Measurements from ENCODE around the gene ADAMTS3. TPM values are rescaled to one million over a fixed set of nuclear protein-coding genes. Genes with fewer than 3 reads are reported as not detected.
"Not testable (repeated sequence)": the region's sequence is repeated elsewhere in the genome, so short reads cannot be mapped to it uniquely, and the experiment has no call there.

Gene ADAMTS3
- total RNA-seq, 2 donors from 2014 or later, result not detected

DNA sequence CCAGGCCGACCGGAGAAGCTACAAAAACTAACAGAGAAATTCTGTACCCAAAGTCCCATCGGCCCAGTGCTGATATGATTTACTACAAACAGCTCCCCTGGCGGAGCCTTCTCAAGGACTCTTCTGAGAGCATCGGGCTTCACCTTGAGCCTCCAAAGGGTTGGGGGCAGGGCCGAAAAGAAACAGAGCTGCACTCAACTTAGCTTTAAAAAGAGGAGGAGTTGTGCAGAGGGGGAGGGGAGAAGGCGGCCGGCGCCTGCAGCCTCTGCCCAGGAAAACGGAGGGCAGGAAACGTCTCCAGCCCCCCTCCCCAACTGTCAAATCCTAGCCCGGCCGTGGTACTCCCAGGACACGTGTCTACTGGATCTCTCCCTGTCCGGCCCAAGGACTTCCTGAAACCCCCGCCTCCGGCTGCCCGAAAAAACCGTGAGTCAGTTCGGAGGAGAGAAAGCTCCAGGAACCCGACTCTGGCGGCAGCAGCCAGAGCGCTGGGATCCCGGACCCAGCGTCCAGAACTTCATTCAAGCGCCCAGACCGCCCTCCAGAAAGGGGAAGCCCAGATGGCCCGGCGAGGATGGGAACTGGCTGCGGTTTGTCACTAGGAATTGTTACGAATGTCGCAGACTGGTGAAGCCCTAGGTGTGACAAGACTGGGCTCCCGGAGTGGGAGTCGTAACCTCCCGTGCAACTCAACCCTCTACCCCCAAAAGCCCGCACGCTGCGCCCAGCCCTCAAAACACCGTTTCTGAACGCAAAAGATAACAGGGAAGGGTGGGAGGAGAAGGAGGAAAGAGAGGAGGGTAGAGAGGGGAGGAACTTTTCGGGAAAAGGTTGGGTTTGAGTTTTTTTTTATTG lies 973 bp downstream of the ADAMTS3 start:
- DNase-seq (peak; percentile 8 to 24), ATAC-seq (replicated peaks in 1 of 2) (peak; percentile 63 to 74)
- peaks cover 23% of the 10 kb centered on the region for H3K4me1 Mint-ChIP-seq (ENCODE audit: low read depth)
- peak overlapping the region; percentile 69 to 90 for H3K4me3 Mint-ChIP-seq
- peaks cover 0 to 3% of the 10 kb centered on the region in 2 donors for H3K36me3 Mint-ChIP-seq (ENCODE audit: insufficient read depth in 2 of 2)
- H3K9me3 Mint-ChIP-seq, result no peaks in the 10 kb centered on the region
- H3K27me3 Mint-ChIP-seq (ENCODE audit: low read depth), result peaks cover 49% of the 10 kb centered on the region
- H3K27ac Mint-ChIP-seq, result no peak overlapping the region

DNA sequence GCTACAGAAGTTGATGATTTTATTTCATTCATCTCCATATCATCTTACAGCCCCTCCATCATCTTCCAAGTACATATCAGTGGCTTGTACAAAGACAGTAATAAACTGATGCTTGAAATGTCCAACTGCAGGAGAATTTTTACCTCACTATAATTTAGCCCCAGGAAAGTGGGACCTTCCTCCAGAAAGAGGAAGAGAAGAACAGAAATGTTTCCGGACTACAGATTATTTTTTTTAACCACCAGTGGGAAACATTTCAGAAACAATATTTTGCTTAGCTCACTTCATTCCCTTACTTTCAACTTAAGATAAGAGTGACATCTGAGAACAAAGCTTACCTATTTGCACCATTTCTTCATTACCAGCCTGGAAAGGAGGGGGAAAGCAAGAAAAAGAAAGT lies 2.0 kb downstream of the ADAMTS3 start:
- Mint-ChIP-seq H3K4me1 (ENCODE audit: low read depth) (peaks cover 23% of the 10 kb centered on the region), H3K36me3 (ENCODE audit: insufficient read depth in 2 of 2) (peaks cover 0 to 3% of the 10 kb centered on the region in 2 donors), H3K9me3 (no peaks in the 10 kb centered on the region), H3K27ac (no peak overlapping the region), H3K4me3 (peak overlapping the region; percentile 69 to 90), H3K27me3 (ENCODE audit: low read depth) (peaks cover 47% of the 10 kb centered on the region)
- ATAC-seq (replicated peaks in 1 of 2) (no peak), DNase-seq (no peak)

- H3K4me3 Mint-ChIP-seq, result no peak overlapping the region
Observed at GRCh38 chr4:72566464-72566972, 2.5 kb downstream of the ADAMTS3 start.

GRCh38 chr4:72564789-72565188 lies 4.2 kb downstream of the ADAMTS3 start:
- DNase-seq (no peak), ATAC-seq (replicated peaks in 1 of 2) (no peak)
- H3K4me1 Mint-ChIP-seq (ENCODE audit: low read depth), result peaks cover 20% of the 10 kb centered on the region
- H3K27ac Mint-ChIP-seq, result no peak overlapping the region
- no peaks in the 10 kb centered on the region for H3K9me3 Mint-ChIP-seq
- H3K4me3 Mint-ChIP-seq, result no peak overlapping the region
- H3K27me3 Mint-ChIP-seq (ENCODE audit: low read depth), result peaks cover 27% of the 10 kb centered on the region
- H3K36me3 Mint-ChIP-seq (ENCODE audit: insufficient read depth in 2 of 2), result peaks cover 0 to 1% of the 10 kb centered on the region in 2 donors

More at GRCh38 chr4:72566464-72566972, 2.5 kb downstream of the ADAMTS3 start:
- H3K27me3 Mint-ChIP-seq (ENCODE audit: low read depth), result peaks cover 42% of the 10 kb centered on the region
- no peak for DNase-seq
- no peaks in the 10 kb centered on the region for H3K9me3 Mint-ChIP-seq
- ATAC-seq (replicated peaks in 1 of 2), result no peak
- H3K4me1 Mint-ChIP-seq (ENCODE audit: low read depth), result peaks cover 23% of the 10 kb centered on the region
- H3K36me3 Mint-ChIP-seq (ENCODE audit: insufficient read depth in 2 of 2), result peaks cover 0 to 3% of the 10 kb centered on the region in 2 donors
- H3K27ac Mint-ChIP-seq, result no peak overlapping the region

- Mint-ChIP-seq H3K9me3 (no peaks in the 10 kb centered on the region), H3K4me1 (ENCODE audit: low read depth) (peaks cover 19% of the 10 kb centered on the region)
Observed at GRCh38 chr4:72564184-72564583, 4.8 kb downstream of the ADAMTS3 start.

GRCh38 chr4:72558655-72559054 lies 10.4 kb downstream of the ADAMTS3 start:
- no peak for DNase-seq
- Mint-ChIP-seq H3K27ac (no peak overlapping the region), H3K4me1 (ENCODE audit: low read depth) (no peaks in the 10 kb centered on the region), H3K9me3 (no peaks in the 10 kb centered on the region), H3K27me3 (ENCODE audit: low read depth) (peaks cover 6% of the 10 kb centered on the region), H3K36me3 (ENCODE audit: insufficient read depth in 2 of 2) (no peaks in the 10 kb centered on the region), H3K4me3 (no peak overlapping the region)
- no peak for ATAC-seq (replicated peaks in 1 of 2)

More at GRCh38 chr4:72564184-72564583, 4.8 kb downstream of the ADAMTS3 start:
- DNase-seq (no peak), ATAC-seq (replicated peaks in 1 of 2) (no peak)
- H3K36me3 Mint-ChIP-seq (ENCODE audit: insufficient read depth in 2 of 2), result no peaks in the 10 kb centered on the region
- H3K27me3 Mint-ChIP-seq (ENCODE audit: low read depth), result peaks cover 25% of the 10 kb centered on the region
- no peak overlapping the region for H3K4me3 Mint-ChIP-seq
- H3K27ac Mint-ChIP-seq, result no peak overlapping the region

DNA sequence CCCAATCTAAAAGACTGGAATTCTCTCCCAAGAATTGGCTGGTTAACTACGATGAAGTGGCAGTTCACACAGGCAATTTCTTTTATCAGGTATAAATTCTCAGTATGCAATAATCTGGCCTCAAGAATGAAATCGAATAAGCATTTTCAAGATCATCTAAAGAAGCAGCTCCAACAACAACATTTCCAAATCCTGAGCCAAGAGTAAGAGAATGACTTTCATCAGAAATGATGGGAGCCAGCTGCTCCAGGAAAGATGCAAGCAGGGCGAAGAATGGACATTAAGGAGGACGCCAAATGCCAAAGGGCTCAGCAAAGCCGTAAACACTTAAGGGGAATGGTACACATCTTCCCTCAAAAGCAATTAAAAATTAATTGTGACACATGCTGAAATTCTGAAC lies 12.0 kb downstream of the ADAMTS3 start:
- DNase-seq (no peak), ATAC-seq (replicated peaks in 1 of 2) (no peak)
- H3K9me3 Mint-ChIP-seq, result no peaks in the 10 kb centered on the region
- H3K4me1 Mint-ChIP-seq (ENCODE audit: low read depth), result no peaks in the 10 kb centered on the region
- no peak overlapping the region for H3K27ac Mint-ChIP-seq
- no peaks in the 10 kb centered on the region for H3K36me3 Mint-ChIP-seq (ENCODE audit: insufficient read depth in 2 of 2)
- peaks cover 6% of the 10 kb centered on the region for H3K27me3 Mint-ChIP-seq (ENCODE audit: low read depth)
- no peak overlapping the region for H3K4me3 Mint-ChIP-seq

DNA sequence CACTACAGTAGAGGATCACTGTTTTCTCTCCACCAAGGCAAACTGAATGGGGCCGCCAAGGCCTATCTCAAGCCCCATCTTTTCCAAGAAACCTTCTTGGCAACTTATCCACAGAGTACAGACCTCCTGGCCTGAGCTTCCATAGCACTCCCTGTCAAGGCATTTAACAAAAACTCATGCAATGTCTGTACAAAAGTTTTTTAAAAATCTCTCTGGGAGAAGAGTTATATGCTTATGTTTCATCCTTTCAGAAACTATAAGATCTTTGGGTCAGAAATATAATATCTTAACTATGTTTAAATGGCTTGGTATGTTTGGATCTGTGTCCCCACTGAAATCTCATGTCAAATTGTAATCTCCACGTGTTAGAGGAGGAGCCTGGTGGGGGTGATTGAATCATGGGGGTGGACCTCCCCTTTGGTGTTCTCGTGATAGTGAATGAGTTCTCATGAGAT lies 13.6 kb downstream of the ADAMTS3 start:
- Mint-ChIP-seq H3K4me1 (ENCODE audit: low read depth) (no peaks in the 10 kb centered on the region), H3K36me3 (ENCODE audit: insufficient read depth in 2 of 2) (no peaks in the 10 kb centered on the region), H3K9me3 (no peaks in the 10 kb centered on the region), H3K27me3 (ENCODE audit: low read depth) (peaks cover 6% of the 10 kb centered on the region), H3K27ac (no peak overlapping the region), H3K4me3 (no peak overlapping the region)
- ATAC-seq (replicated peaks in 1 of 2) (no peak), DNase-seq (no peak)

- Mint-ChIP-seq H3K4me1 (ENCODE audit: low read depth) (no peaks in the 10 kb centered on the region), H3K4me3 (no peak overlapping the region)
Observed at GRCh38 chr4:72553540-72554337, 15.3 kb downstream of the ADAMTS3 start.

GRCh38 chr4:72552447-72552846 lies 16.6 kb downstream of the ADAMTS3 start:
- H3K27ac Mint-ChIP-seq, result no peak overlapping the region
- no peaks in the 10 kb centered on the region for H3K36me3 Mint-ChIP-seq (ENCODE audit: insufficient read depth in 2 of 2)
- no peaks in the 10 kb centered on the region for H3K4me1 Mint-ChIP-seq (ENCODE audit: low read depth)
- no peaks in the 10 kb centered on the region for H3K9me3 Mint-ChIP-seq
- ATAC-seq (replicated peaks in 1 of 2), result no peak
- no peak overlapping the region for H3K4me3 Mint-ChIP-seq
- no peaks in the 10 kb centered on the region for H3K27me3 Mint-ChIP-seq (ENCODE audit: low read depth)
- no peak for DNase-seq

More at GRCh38 chr4:72553540-72554337, 15.3 kb downstream of the ADAMTS3 start:
- ATAC-seq (replicated peaks in 1 of 2) (no peak), DNase-seq (no peak)
- peaks cover 5% of the 10 kb centered on the region for H3K27me3 Mint-ChIP-seq (ENCODE audit: low read depth)
- H3K36me3 Mint-ChIP-seq (ENCODE audit: insufficient read depth in 2 of 2), result no peaks in the 10 kb centered on the region
- H3K9me3 Mint-ChIP-seq, result no peaks in the 10 kb centered on the region
- no peak overlapping the region for H3K27ac Mint-ChIP-seq

- Mint-ChIP-seq H3K4me3 (no peak overlapping the region), H3K27ac (no peak overlapping the region), H3K36me3 (ENCODE audit: insufficient read depth in 2 of 2) (no peaks in the 10 kb centered on the region), H3K4me1 (ENCODE audit: low read depth) (no peaks in the 10 kb centered on the region), H3K27me3 (ENCODE audit: low read depth) (peaks cover 5% of the 10 kb centered on the region), H3K9me3 (no peaks in the 10 kb centered on the region)
- no peak for DNase-seq
- no peak for ATAC-seq (replicated peaks in 1 of 2)
Observed at GRCh38 chr4:72546456-72546855, 22.6 kb downstream of the ADAMTS3 start.

DNA sequence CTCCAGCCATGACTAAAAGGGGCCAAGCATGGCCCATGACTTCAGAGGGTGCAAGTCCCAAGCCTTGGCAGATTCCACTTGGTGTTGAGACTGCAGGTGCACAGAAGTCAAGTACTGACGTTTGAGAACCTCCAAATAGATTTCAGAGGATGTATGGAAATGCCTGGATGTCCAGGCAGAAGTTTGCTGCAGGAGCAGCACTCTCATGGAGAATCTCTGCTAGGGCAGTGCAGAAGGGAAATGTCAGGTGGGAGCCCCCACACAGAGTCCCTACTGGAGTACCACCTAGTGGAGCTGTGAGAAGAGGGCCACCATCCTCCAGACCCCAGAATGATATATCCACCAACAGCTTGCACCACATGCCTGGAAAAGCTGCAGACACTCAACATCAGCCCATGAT lies 28.3 kb downstream of the ADAMTS3 start:
- not testable (repeated sequence) for H3K9me3 Mint-ChIP-seq; H3K36me3 Mint-ChIP-seq (ENCODE audit: insufficient read depth in 2 of 2); H3K4me1 Mint-ChIP-seq (ENCODE audit: low read depth); H3K4me3 Mint-ChIP-seq; H3K27me3 Mint-ChIP-seq (ENCODE audit: low read depth); ATAC-seq (replicated peaks in 1 of 2); DNase-seq; H3K27ac Mint-ChIP-seq

GRCh38 chr4:72538006-72538405 lies 31.0 kb downstream of the ADAMTS3 start:
- DNase-seq (no peak), ATAC-seq (replicated peaks in 1 of 2) (no peak)
- Mint-ChIP-seq H3K36me3 (ENCODE audit: insufficient read depth in 2 of 2) (no peaks in the 10 kb centered on the region), H3K9me3 (peaks cover 7% of the 10 kb centered on the region in 2 donors), H3K4me3 (no peak overlapping the region), H3K27ac (peak overlapping the region; percentile 44), H3K4me1 (ENCODE audit: low read depth) (no peaks in the 10 kb centered on the region), H3K27me3 (ENCODE audit: low read depth) (no peaks in the 10 kb centered on the region)

Data from activated T-cell treated with anti-CD3 and anti-CD28 coated beads, Interleukin-2, amount 50 U/mL, for 72 hours (primary cell).